ENCODE results near the gene PAPPA2.

Gene PAPPA2

GRCh38 chr1:176545034-176545639 lies 82.2 kb downstream of the PAPPA2 start:
- in situ Hi-C loops (cut with MboI; ENCODE audit: low sequenced_read_pairs): no loop called here

- in situ Hi-C loops (cut with MboI; ENCODE audit: low sequenced_read_pairs): no loop called here
Observed at GRCh38 chr1:176546825-176547224, 83.8 kb downstream of the PAPPA2 start.

GRCh38 chr1:176551146-176551545 lies 88.2 kb downstream of the PAPPA2 start:
- in situ Hi-C loops (cut with MboI; ENCODE audit: low sequenced_read_pairs): loop anchor here (25.0 kb wide), 1 partner anchor 311 kb away; no protein-coding TSS in a partner anchor

GRCh38 chr1:176552217-176552991 lies 89.4 kb downstream of the PAPPA2 start:
- in situ Hi-C loops (cut with MboI; ENCODE audit: low sequenced_read_pairs): loop anchor here (25.0 kb wide), 1 partner anchor 310 kb away; no protein-coding TSS in a partner anchor

GRCh38 chr1:176552999-176553398 lies 90.0 kb downstream of the PAPPA2 start:
- in situ Hi-C loops (cut with MboI; ENCODE audit: low sequenced_read_pairs): loop anchor here (25.0 kb wide), 1 partner anchor 309 kb away; no protein-coding TSS in a partner anchor

- in situ Hi-C loops (cut with MboI; ENCODE audit: low sequenced_read_pairs): loop anchor here (25.0 kb wide), 1 partner anchor 306 kb away; no protein-coding TSS in a partner anchor
Observed at GRCh38 chr1:176556288-176556687, 93.3 kb downstream of the PAPPA2 start.

- in situ Hi-C loops (cut with MboI; ENCODE audit: low sequenced_read_pairs): loop anchor here (25.0 kb wide), 1 partner anchor 305 kb away; no protein-coding TSS in a partner anchor
Observed at GRCh38 chr1:176557543-176558258, 94.7 kb downstream of the PAPPA2 start.

- in situ Hi-C loops (cut with MboI; ENCODE audit: low sequenced_read_pairs): loop anchor here (25.0 kb wide), 1 partner anchor 304 kb away; no protein-coding TSS in a partner anchor
Observed at GRCh38 chr1:176558561-176558960, 95.6 kb downstream of the PAPPA2 start.

GRCh38 chr1:176559474-176559873 lies 96.5 kb downstream of the PAPPA2 start:
- in situ Hi-C loops (cut with MboI; ENCODE audit: low sequenced_read_pairs): loop anchor here (25.0 kb wide), 1 partner anchor 303 kb away; no protein-coding TSS in a partner anchor

- in situ Hi-C loops (cut with MboI; ENCODE audit: low sequenced_read_pairs): loop anchor here (25.0 kb wide), 1 partner anchor 302 kb away; no protein-coding TSS in a partner anchor
Observed at GRCh38 chr1:176559878-176560277, 96.9 kb downstream of the PAPPA2 start.

GRCh38 chr1:176560681-176561080 lies 97.7 kb downstream of the PAPPA2 start:
- in situ Hi-C loops (cut with MboI; ENCODE audit: low sequenced_read_pairs): loop anchor here (25.0 kb wide), 1 partner anchor 302 kb away; no protein-coding TSS in a partner anchor

- in situ Hi-C loops (cut with MboI; ENCODE audit: low sequenced_read_pairs): loop anchor here (25.0 kb wide), 1 partner anchor 301 kb away; no protein-coding TSS in a partner anchor
Observed at GRCh38 chr1:176561761-176562160, 98.8 kb downstream of the PAPPA2 start.

GRCh38 chr1:176566004-176566975 lies 103.3 kb downstream of the PAPPA2 start:
- in situ Hi-C loops (cut with MboI; ENCODE audit: low sequenced_read_pairs): loop anchor here (25.0 kb wide), 1 partner anchor 296 kb away; no protein-coding TSS in a partner anchor

GRCh38 chr1:176567190-176567794 lies 104.3 kb downstream of the PAPPA2 start:
- in situ Hi-C loops (cut with MboI; ENCODE audit: low sequenced_read_pairs): loop anchor here (25.0 kb wide), 1 partner anchor 295 kb away; no protein-coding TSS in a partner anchor

- in situ Hi-C loops (cut with MboI; ENCODE audit: low sequenced_read_pairs): loop anchor here (25.0 kb wide), 1 partner anchor 294 kb away; no protein-coding TSS in a partner anchor
Observed at GRCh38 chr1:176568185-176568584, 105.2 kb downstream of the PAPPA2 start.

- in situ Hi-C loops (cut with MboI; ENCODE audit: low sequenced_read_pairs): loop anchor here (25.0 kb wide), 1 partner anchor 288 kb away; no protein-coding TSS in a partner anchor
Observed at GRCh38 chr1:176574756-176575155, 111.8 kb downstream of the PAPPA2 start.

GRCh38 chr1:176575991-176576390 lies 113.0 kb downstream of the PAPPA2 start:
- in situ Hi-C loops (cut with MboI; ENCODE audit: low sequenced_read_pairs): no loop called here

GRCh38 chr1:176576670-176577069 lies 113.7 kb downstream of the PAPPA2 start:
- in situ Hi-C loops (cut with MboI; ENCODE audit: low sequenced_read_pairs): no loop called here

GRCh38 chr1:176577646-176578197 lies 114.7 kb downstream of the PAPPA2 start:
- in situ Hi-C loops (cut with MboI; ENCODE audit: low sequenced_read_pairs): no loop called here
